Measurements from ENCODE around the gene ACVR2A. TPM values are rescaled to one million over a fixed set of nuclear protein-coding genes. Genes with fewer than 3 reads are reported as not detected.

The ACVR2A gene
- total RNA-seq, 2 donors from 2014 or later: 1.9 to 2.5 TPM

DNA sequence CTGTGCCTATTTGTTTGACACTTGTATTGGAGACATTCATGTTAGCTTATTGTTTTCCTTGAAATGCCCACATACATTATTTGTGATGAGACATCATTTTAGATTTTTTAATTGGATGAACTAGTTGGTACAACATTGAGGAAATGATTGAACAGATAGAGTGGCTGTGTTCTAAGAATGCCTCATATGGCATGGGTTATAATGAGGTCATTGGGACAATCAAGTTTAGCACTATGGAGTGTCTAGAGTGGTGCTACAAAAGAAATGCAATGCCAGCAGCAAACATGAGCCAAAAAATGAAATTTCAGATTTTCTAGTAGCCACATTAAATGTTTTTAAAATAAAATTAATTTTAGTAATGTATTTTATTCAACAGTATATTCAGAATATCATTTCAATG is 28.1 kb downstream of the ACVR2A start:
- Mint-ChIP-seq H3K9me3 (no peaks in the 10 kb centered on the region), H3K4me3 (no peak overlapping the region), H3K4me1 (peaks cover 8% of the 10 kb centered on the region), H3K27me3 (no peaks in the 10 kb centered on the region), H3K27ac (no peak overlapping the region), H3K36me3 (ENCODE audit: low read depth) (no peaks in the 10 kb centered on the region)
- ATAC-seq (replicated peaks): no peak

DNA sequence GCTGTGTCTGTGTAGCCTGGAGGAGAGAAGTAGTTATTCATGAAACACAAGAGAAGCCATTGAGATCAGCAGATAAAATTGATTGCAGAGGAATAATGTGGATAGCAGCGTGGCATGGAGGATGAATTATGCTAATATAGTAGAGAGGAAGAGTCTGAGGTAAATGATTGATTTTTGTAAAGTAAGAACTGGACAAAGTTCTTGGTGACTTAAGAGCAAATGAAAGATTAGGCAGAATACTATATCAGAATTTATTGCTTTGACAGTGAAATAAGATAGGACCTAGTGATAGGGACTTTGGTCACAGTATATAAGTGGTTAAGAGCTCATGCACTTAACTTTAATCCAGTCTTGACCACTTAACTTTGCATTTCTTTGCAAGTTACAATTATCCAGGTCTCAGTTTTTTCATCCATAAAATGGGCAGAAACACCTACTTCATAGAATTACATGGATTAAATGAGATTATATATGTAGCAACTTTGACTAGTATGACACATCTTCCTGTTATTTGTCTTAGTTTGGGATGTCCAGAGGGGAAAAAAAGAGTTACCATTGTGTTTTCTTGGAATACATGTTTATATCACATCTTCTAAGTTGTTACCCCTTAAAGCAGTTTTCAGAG is 29.1 kb downstream of the ACVR2A start:
- H3K27me3 Mint-ChIP-seq: no peaks in the 10 kb centered on the region
- H3K27ac Mint-ChIP-seq: no peak overlapping the region
- H3K4me3 Mint-ChIP-seq: no peak overlapping the region
- H3K9me3 Mint-ChIP-seq: no peaks in the 10 kb centered on the region
- no peak for ATAC-seq (replicated peaks)
- no peaks in the 10 kb centered on the region for H3K36me3 Mint-ChIP-seq (ENCODE audit: low read depth)
- H3K4me1 Mint-ChIP-seq: peaks cover 8% of the 10 kb centered on the region

- H3K36me3 Mint-ChIP-seq (ENCODE audit: low read depth): no peaks in the 10 kb centered on the region
- no peaks in the 10 kb centered on the region for H3K9me3 Mint-ChIP-seq
- no peaks in the 10 kb centered on the region for H3K27me3 Mint-ChIP-seq
- ATAC-seq (replicated peaks): no peak
- no peak overlapping the region for H3K27ac Mint-ChIP-seq
- H3K4me1 Mint-ChIP-seq: peaks cover 12% of the 10 kb centered on the region
- no peak overlapping the region for H3K4me3 Mint-ChIP-seq
Observed at GRCh38 chr2:147879846-147880245, 35.0 kb downstream of the ACVR2A start.

DNA sequence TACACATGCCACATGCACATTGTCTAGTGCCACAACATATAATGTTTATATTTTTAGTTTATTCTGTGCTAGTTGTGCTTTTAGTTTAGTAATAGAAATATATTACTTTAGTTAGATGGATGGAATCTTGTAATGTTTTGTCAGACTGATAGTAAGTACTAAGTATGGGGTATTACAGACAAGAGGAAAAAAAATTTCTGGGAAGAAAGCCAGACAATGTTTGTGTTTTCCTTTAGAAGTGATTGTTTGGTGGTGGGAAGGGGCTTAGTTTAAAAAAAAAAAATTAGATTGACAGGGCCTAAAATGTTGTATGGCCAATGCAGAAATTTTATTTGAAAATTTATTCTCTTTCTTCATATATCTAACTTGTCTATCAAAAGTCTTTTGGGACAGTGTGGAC is 37.8 kb downstream of the ACVR2A start:
- no peak for ATAC-seq (replicated peaks)
- Mint-ChIP-seq H3K27me3 (no peaks in the 10 kb centered on the region), H3K27ac (no peak overlapping the region), H3K36me3 (ENCODE audit: low read depth) (no peaks in the 10 kb centered on the region), H3K4me1 (peaks cover 14% of the 10 kb centered on the region), H3K4me3 (no peak overlapping the region), H3K9me3 (no peaks in the 10 kb centered on the region)

GRCh38 chr2:147884830-147885229 is 40.0 kb downstream of the ACVR2A start:
- peaks cover 17% of the 10 kb centered on the region for H3K4me1 Mint-ChIP-seq
- peak overlapping the region; percentile 28 for H3K4me3 Mint-ChIP-seq
- H3K27me3 Mint-ChIP-seq: no peaks in the 10 kb centered on the region
- no peak for ATAC-seq (replicated peaks)
- no peak overlapping the region for H3K27ac Mint-ChIP-seq
- no peaks in the 10 kb centered on the region for H3K36me3 Mint-ChIP-seq (ENCODE audit: low read depth)
- H3K9me3 Mint-ChIP-seq: no peaks in the 10 kb centered on the region

DNA sequence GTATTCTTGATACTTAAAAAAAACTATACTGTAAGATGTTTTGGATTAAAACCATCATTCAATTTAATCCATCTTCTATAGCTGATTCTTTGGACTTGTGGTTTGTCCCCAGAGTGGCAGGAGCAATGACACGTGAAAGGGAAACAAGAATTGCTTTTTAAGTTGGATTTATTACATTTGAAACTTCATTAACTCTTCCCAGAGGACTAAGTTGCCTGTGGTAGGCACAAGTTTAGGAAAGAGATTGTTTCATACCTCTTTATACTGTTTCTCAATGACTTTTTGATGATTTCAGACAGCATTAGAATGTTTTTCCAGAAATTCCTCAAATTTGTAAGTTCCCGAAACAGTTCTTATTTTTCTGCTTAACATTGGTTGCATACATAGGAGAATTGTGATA is 41.3 kb downstream of the ACVR2A start:
- ATAC-seq (replicated peaks): no peak
- Mint-ChIP-seq H3K4me1 (peaks cover 12% of the 10 kb centered on the region), H3K27me3 (no peaks in the 10 kb centered on the region), H3K4me3 (no peak overlapping the region), H3K27ac (no peak overlapping the region), H3K9me3 (no peaks in the 10 kb centered on the region), H3K36me3 (ENCODE audit: low read depth) (no peaks in the 10 kb centered on the region)

DNA sequence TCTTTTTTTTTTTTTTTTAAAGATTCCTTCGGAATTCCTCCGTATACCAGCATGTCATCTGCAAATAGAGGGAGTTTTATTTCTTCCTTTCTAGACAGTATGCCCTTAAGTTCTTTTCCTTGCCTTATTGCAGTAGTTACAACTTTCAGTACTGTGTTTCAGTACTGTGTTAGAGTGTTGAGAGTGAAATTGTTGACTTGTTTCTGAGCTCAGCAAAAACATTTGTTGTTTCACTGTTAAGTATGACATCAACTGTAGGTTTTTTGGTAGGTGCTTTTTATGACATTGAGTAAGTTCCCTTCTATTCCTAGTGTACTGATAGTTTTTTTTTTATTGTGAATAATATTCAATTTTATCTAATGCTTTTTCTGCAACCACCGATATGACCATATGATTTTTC is 43.9 kb downstream of the ACVR2A start:
- peaks cover 17% of the 10 kb centered on the region for H3K4me1 Mint-ChIP-seq
- H3K9me3 Mint-ChIP-seq: no peaks in the 10 kb centered on the region
- ATAC-seq (replicated peaks): peak; percentile 82
- H3K27ac Mint-ChIP-seq: peak overlapping the region; percentile 17
- H3K4me3 Mint-ChIP-seq: no peak overlapping the region
- no peaks in the 10 kb centered on the region for H3K27me3 Mint-ChIP-seq
- no peaks in the 10 kb centered on the region for H3K36me3 Mint-ChIP-seq (ENCODE audit: low read depth)

GRCh38 chr2:147904051-147904450 is 59.2 kb downstream of the ACVR2A start:
- H3K9me3 Mint-ChIP-seq: no peaks in the 10 kb centered on the region
- H3K27ac Mint-ChIP-seq: no peak overlapping the region
- no peaks in the 10 kb centered on the region for H3K27me3 Mint-ChIP-seq
- no peak overlapping the region for H3K4me3 Mint-ChIP-seq
- ATAC-seq (replicated peaks): no peak
- H3K36me3 Mint-ChIP-seq (ENCODE audit: low read depth): peaks cover 21% of the 10 kb centered on the region
- no peaks in the 10 kb centered on the region for H3K4me1 Mint-ChIP-seq

DNA sequence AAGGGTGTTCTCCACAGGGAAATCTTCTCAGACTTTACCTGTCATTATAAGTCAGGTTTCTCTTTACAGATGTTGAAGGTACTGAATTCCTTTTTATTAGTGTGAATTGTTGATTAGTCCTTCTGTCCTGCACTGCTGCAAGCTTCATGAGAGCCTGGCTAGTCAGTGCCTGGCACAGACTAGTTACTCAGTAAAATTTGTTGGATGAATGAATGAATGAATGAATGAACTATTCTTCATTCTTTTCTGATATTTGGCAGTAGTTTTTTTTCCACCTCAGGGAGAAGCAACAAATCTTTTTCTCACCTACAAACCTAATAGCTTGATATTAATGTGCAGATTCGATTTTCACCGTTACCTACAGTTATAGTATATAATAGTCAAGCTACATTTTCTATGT is 64.3 kb downstream of the ACVR2A start:
- Mint-ChIP-seq H3K36me3 (ENCODE audit: low read depth) (peaks cover 4% of the 10 kb centered on the region), H3K9me3 (no peaks in the 10 kb centered on the region), H3K27ac (no peak overlapping the region), H3K4me1 (no peaks in the 10 kb centered on the region), H3K27me3 (no peaks in the 10 kb centered on the region), H3K4me3 (no peak overlapping the region)
- ATAC-seq (replicated peaks): no peak

GRCh38 chr2:147910990-147911473 is 66.2 kb downstream of the ACVR2A start:
- Mint-ChIP-seq H3K9me3 (no peaks in the 10 kb centered on the region), H3K36me3 (ENCODE audit: low read depth) (peaks cover 4% of the 10 kb centered on the region)

GRCh38 chr2:147913701-147914480 is 69.1 kb downstream of the ACVR2A start:
- H3K27me3 Mint-ChIP-seq: no peaks in the 10 kb centered on the region
- no peak overlapping the region for H3K27ac Mint-ChIP-seq
- no peak for ATAC-seq (replicated peaks)
- no peak overlapping the region for H3K4me3 Mint-ChIP-seq
- H3K9me3 Mint-ChIP-seq: no peaks in the 10 kb centered on the region
- H3K36me3 Mint-ChIP-seq (ENCODE audit: low read depth): peaks cover 18% of the 10 kb centered on the region
- no peaks in the 10 kb centered on the region for H3K4me1 Mint-ChIP-seq

More at GRCh38 chr2:147910990-147911473, 66.2 kb downstream of the ACVR2A start:
- H3K4me1 Mint-ChIP-seq: no peaks in the 10 kb centered on the region
- H3K27me3 Mint-ChIP-seq: no peaks in the 10 kb centered on the region
- H3K4me3 Mint-ChIP-seq: no peak overlapping the region
- ATAC-seq (replicated peaks): no peak
- no peak overlapping the region for H3K27ac Mint-ChIP-seq

- H3K4me3 Mint-ChIP-seq: no peak overlapping the region
- no peaks in the 10 kb centered on the region for H3K27me3 Mint-ChIP-seq
- H3K4me1 Mint-ChIP-seq: no peaks in the 10 kb centered on the region
- ATAC-seq (replicated peaks): no peak
- no peak overlapping the region for H3K27ac Mint-ChIP-seq
- peaks cover 36% of the 10 kb centered on the region for H3K36me3 Mint-ChIP-seq (ENCODE audit: low read depth)
- H3K9me3 Mint-ChIP-seq: no peaks in the 10 kb centered on the region
Observed at GRCh38 chr2:147916067-147916466, 71.2 kb downstream of the ACVR2A start.

GRCh38 chr2:147916723-147917122 is 71.9 kb downstream of the ACVR2A start:
- peaks cover 41% of the 10 kb centered on the region for H3K36me3 Mint-ChIP-seq (ENCODE audit: low read depth)
- H3K9me3 Mint-ChIP-seq: no peaks in the 10 kb centered on the region
- H3K4me1 Mint-ChIP-seq: no peaks in the 10 kb centered on the region
- H3K27me3 Mint-ChIP-seq: no peaks in the 10 kb centered on the region
- ATAC-seq (replicated peaks): no peak
- no peak overlapping the region for H3K4me3 Mint-ChIP-seq
- H3K27ac Mint-ChIP-seq: no peak overlapping the region

GRCh38 chr2:147917161-147917560 is 72.3 kb downstream of the ACVR2A start:
- Mint-ChIP-seq H3K36me3 (ENCODE audit: low read depth) (peaks cover 41% of the 10 kb centered on the region), H3K9me3 (no peaks in the 10 kb centered on the region), H3K4me1 (no peaks in the 10 kb centered on the region), H3K27ac (no peak overlapping the region), H3K27me3 (no peaks in the 10 kb centered on the region), H3K4me3 (no peak overlapping the region)
- ATAC-seq (replicated peaks): no peak

DNA sequence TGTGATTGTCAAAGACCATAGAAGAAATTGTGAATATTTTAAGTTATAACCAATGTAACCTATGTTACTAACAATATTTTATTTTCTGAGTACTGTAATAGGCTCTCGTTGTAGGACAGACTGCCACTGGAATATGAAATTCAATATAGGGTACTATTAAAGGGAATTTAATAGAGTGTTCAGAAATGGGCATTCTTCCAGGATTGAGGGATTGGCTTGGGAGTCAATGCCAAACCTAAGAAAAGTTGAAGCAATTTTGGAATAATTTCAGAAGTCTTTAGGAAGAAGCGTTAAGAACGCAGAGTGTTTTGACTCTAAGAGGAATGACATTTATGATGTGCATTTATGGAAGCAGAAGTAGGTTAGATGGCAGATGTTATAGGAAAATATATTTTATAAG is 79.0 kb downstream of the ACVR2A start:
- Mint-ChIP-seq H3K36me3 (ENCODE audit: low read depth) (peaks cover 42% of the 10 kb centered on the region), H3K27me3 (no peaks in the 10 kb centered on the region), H3K9me3 (no peaks in the 10 kb centered on the region), H3K4me1 (no peaks in the 10 kb centered on the region), H3K4me3 (no peak overlapping the region), H3K27ac (no peak overlapping the region)
- ATAC-seq (replicated peaks): no peak

Data from activated T-helper 17 cell treated with anti-CD3 and anti-CD28 coated beads, Interleukin-2, amount 50 U/mL, for 72 hours (primary cell).